HG03135 (cell line): Measurements from ENCODE around the gene INO80D.

Source experiments
- ATAC-seq: cut with Tn5 transposase; IDR thresholded peaks from one replicate; pipeline ENCODE4 v1.9.1; 2021; ENCODE audit warnings: mild to moderate bottlenecking, moderate library complexity; ENCODE audit not compliant: unreplicated experiment

Gene INO80D

DNA sequence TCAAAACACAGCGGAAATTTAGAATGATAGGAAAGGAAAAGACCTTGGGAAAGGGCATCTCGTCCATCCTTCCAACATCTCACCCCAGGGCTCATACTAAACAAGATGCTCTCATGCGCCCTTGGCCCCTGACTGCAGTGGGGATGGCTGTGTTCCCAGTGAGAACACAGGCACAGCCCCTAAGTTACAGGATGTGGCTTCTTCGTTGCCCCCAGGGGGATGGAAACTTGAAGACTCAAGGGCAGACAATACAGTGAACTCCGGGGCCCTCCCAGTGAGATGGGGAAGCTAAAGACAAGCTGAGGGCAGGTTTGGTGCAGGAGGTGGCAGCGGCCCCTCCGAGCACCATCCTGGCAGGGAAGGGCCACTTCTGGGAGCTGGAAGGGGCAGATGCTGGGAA lies 139.7 kb downstream of the INO80D start:
- ATAC-seq: no peak
